CD4-positive, alpha-beta T cell (primary cell): Measurements from ENCODE around the gene CREB1. TPM values are rescaled to one million over a fixed set of nuclear protein-coding genes. Genes with fewer than 3 reads are reported as not detected.

Experiments used
- ATAC-seq: fragments of 200-7000 bp; cut with Tn5 transposase; one replicate; pipeline ENCODE4 v1.10.0; 2022; ENCODE audit warnings: mild to moderate bottlenecking; ENCODE audit not compliant: poor library complexity
- CTCF ChIA-PET: fragments of 350-600 bp; sonication (Branson Sonifier 250); formaldehyde crosslinking; loops from one replicate; lab custom pipeline; 2021; ENCODE audit warnings: antibody characterized with exemption, inconsistent platforms; lab: Charles Lee
- POLR2A ChIA-PET: fragments of 350-600 bp; sonication (Branson Sonifier 250); formaldehyde crosslinking; loops from one replicate; lab custom pipeline; 2021; ENCODE audit warnings: antibody characterized with exemption, inconsistent platforms; lab: Charles Lee
- DNase-seq, 14 experiments: peaks; one replicate each; pipeline ENCODE4 v3.0.0-alpha.2; 2013 to 2020; ENCODE audit warnings: mixed read lengths in 2 of 14
- H3K27ac ChIP-seq, 2 donors: one replicate each; pipeline versions ENCODE4 v1.5.1 to v1.7.0; 2013; ENCODE audit warnings: low read length in 2 of 2, low read depth in 1 of 2, mild to moderate bottlenecking in 1 of 2
- H3K27me3 ChIP-seq, 2 experiments: 1 replicate in 1 of 2; 2 replicates in 1 of 2; pipeline versions ENCODE4 v1.6.1 to v1.7.0; 2013; ENCODE audit warnings: low read length in 2 of 2, control low read depth in 1 of 2, mild to moderate bottlenecking in 1 of 2, moderate library complexity in 1 of 2; ENCODE audit not compliant: insufficient read depth in 2 of 2, control insufficient read depth in 1 of 2
- H3K36me3 ChIP-seq: one replicate; pipeline ENCODE4 v1.6.1; 2013; ENCODE audit warnings: low read length, control low read depth; ENCODE audit not compliant: insufficient read depth
- H3K4me1 ChIP-seq: one replicate; pipeline ENCODE4 v1.6.1; 2013; ENCODE audit warnings: low read length, control low read depth; ENCODE audit not compliant: insufficient read depth
- H3K4me3 ChIP-seq: one replicate; pipeline ENCODE4 v1.5.1; 2013; ENCODE audit warnings: mild to moderate bottlenecking, low read length, moderate library complexity
- H3K9me3 ChIP-seq, 2 experiments: 1 replicate in 1 of 2; 2 replicates in 1 of 2; pipeline versions ENCODE4 v1.6.1 to v1.7.0; 2013; ENCODE audit warnings: low read length in 2 of 2, mild to moderate bottlenecking in 2 of 2, control low read depth in 1 of 2, moderate library complexity in 1 of 2; ENCODE audit not compliant: control insufficient read depth in 1 of 2, insufficient read depth in 1 of 2
- H3K27ac Mint-ChIP-seq: one replicate; pipeline ENCODE4 v1.8.0; 2020; ENCODE audit warnings: mixed read lengths
- H3K27me3 Mint-ChIP-seq: one replicate; pipeline ENCODE4 v1.8.0; 2021; ENCODE audit warnings: mixed read lengths
- H3K36me3 Mint-ChIP-seq: one replicate; pipeline ENCODE4 v1.8.0; 2021; ENCODE audit warnings: low read depth, mixed read lengths
- H3K4me1 Mint-ChIP-seq: one replicate; pipeline ENCODE4 v1.8.0; 2021; ENCODE audit warnings: low read depth, mixed read lengths
- H3K4me3 Mint-ChIP-seq: one replicate; pipeline ENCODE4 v1.8.0; 2020; ENCODE audit warnings: mild to moderate bottlenecking, mixed read lengths
- H3K9me3 Mint-ChIP-seq: one replicate; pipeline ENCODE4 v1.8.0; 2020; ENCODE audit warnings: mixed read lengths
- CTCF ChIP-seq: fragments of 200-600 bp; IDR thresholded peaks from one replicate; pipeline ENCODE4 v1.8.0; 2022; ENCODE audit warnings: antibody characterized with exemption, mild to moderate bottlenecking
- intact Hi-C, 2 experiments: fragments of 100-400 bp; cut with DNase I in 1 of 2; cut with micrococcal nuclease in 1 of 2; formaldehyde crosslinking; loops; one replicate each; pipeline versions ENCODE4 v1.15.1 to v1.9.0; 2023 to 2025; cut with DNase I, micrococcal nuclease
- total RNA-seq, 174 experiments: library from RNA in 2 of 174; stranded (reverse) in 2 of 174; gene quantifications; one replicate each; pipeline ENCODE4 v1.2.3 and lab custom pipeline; 2021 to 2026

Gene CREB1
- total RNA-seq, 2 experiments from 2014 or later: 62.5 to 67.1 TPM

- peaks cover 21% of the 10 kb centered on the region for H3K4me1 Mint-ChIP-seq
Measured at GRCh38 chr2:207584952-207585351, 55.2 kb downstream of the CREB1 start.

DNA sequence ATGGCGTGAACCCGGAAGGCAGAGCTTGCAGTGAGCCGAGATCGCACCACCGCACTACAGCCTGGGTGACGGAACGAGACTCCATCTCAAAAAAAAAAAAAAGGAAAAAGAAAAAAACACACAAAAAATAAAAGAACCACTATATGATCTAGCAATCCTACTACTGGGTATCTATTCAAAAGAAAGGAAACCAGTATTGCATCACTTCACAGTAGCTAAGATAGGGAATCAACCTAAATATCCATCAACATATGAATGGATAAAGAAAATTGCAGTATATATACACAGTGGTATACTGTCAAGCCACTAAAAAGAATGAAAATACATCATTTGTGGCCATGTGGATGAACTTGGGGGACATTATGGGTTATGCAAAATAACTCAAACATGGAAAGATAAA, 57.5 kb downstream of the CREB1 start:
- no peak overlapping the region for H3K4me3 Mint-ChIP-seq
- Histone ChIP-seq H3K36me3 (peaks cover 75% of the 10 kb centered on the region), H3K4me1 (no peaks in the 10 kb centered on the region), H3K27ac (no peak overlapping the region), H3K27me3 (no peaks in the 10 kb centered on the region), H3K9me3 (peaks cover 9 to 12% of the 10 kb centered on the region in 2 experiments), H3K4me3 (no peak overlapping the region)
- H3K36me3 Mint-ChIP-seq: peaks cover 97% of the 10 kb centered on the region
- no peaks in the 10 kb centered on the region for H3K27me3 Mint-ChIP-seq
- H3K4me1 Mint-ChIP-seq: peaks cover 16% of the 10 kb centered on the region
- H3K27ac Mint-ChIP-seq: no peak overlapping the region
- peaks cover 2% of the 10 kb centered on the region for H3K9me3 Mint-ChIP-seq
- intact Hi-C loops: no loop called here
- POLR2A ChIA-PET: no interaction called here
- no peak for TF ChIP-seq CTCF
- DNase-seq: no peak
- CTCF ChIA-PET: no interaction called here
- ATAC-seq: no peak

More at GRCh38 chr2:207584952-207585351, 55.2 kb downstream of the CREB1 start:
- POLR2A ChIA-PET: no interaction called here
- intact Hi-C loops: loop anchor here in 1 of 2 experiments (5.0 kb wide), 1 partner anchor 37 kb away; no protein-coding TSS in a partner anchor
- no peak for TF ChIP-seq CTCF
- no peak overlapping the region for H3K4me3 ChIP-seq
- no peak overlapping the region for H3K27ac ChIP-seq
- H3K9me3 ChIP-seq: no peaks in the 10 kb centered on the region
- Mint-ChIP-seq H3K27me3 (no peaks in the 10 kb centered on the region), H3K36me3 (peaks cover 95% of the 10 kb centered on the region), H3K27ac (peak overlapping the region; percentile 2), H3K9me3 (no peaks in the 10 kb centered on the region), H3K4me3 (no peak overlapping the region)
- peaks cover 71% of the 10 kb centered on the region for H3K36me3 ChIP-seq
- no peaks in the 10 kb centered on the region for H3K27me3 ChIP-seq
- CTCF ChIA-PET: no interaction called here
- ATAC-seq (no peak), DNase-seq (no peak)
- H3K4me1 ChIP-seq: no peaks in the 10 kb centered on the region

GRCh38 chr2:207589143-207589542, 59.4 kb downstream of the CREB1 start:
- ChIA-PET POLR2A (no interaction called here), CTCF (no interaction called here)
- no peaks in the 10 kb centered on the region for H3K27me3 Mint-ChIP-seq
- peak overlapping the region; percentile 1 for H3K27ac Mint-ChIP-seq
- peaks cover 93% of the 10 kb centered on the region for H3K36me3 Mint-ChIP-seq
- TF ChIP-seq CTCF: no peak
- H3K4me1 Mint-ChIP-seq: peaks cover 16% of the 10 kb centered on the region
- Histone ChIP-seq H3K9me3 (peaks cover 11 to 12% of the 10 kb centered on the region in 2 experiments), H3K27me3 (no peaks in the 10 kb centered on the region), H3K27ac (no peak overlapping the region), H3K4me1 (no peaks in the 10 kb centered on the region), H3K4me3 (no peak overlapping the region), H3K36me3 (peaks cover 70% of the 10 kb centered on the region)
- no peak overlapping the region for H3K4me3 Mint-ChIP-seq
- DNase-seq: no peak
- ATAC-seq: no peak
- peaks cover 6% of the 10 kb centered on the region for H3K9me3 Mint-ChIP-seq
- intact Hi-C loops: no loop called here
